ENCODE measurements around the gene ZNF311.
A peak's percentile ranks its signal among the peaks of the same experiment; 100 is the strongest.
"Not testable (repeated sequence)": the region's sequence is repeated elsewhere in the genome, so short reads cannot be mapped to it uniquely, and the experiment has no call there.

Gene ZNF311

DNA sequence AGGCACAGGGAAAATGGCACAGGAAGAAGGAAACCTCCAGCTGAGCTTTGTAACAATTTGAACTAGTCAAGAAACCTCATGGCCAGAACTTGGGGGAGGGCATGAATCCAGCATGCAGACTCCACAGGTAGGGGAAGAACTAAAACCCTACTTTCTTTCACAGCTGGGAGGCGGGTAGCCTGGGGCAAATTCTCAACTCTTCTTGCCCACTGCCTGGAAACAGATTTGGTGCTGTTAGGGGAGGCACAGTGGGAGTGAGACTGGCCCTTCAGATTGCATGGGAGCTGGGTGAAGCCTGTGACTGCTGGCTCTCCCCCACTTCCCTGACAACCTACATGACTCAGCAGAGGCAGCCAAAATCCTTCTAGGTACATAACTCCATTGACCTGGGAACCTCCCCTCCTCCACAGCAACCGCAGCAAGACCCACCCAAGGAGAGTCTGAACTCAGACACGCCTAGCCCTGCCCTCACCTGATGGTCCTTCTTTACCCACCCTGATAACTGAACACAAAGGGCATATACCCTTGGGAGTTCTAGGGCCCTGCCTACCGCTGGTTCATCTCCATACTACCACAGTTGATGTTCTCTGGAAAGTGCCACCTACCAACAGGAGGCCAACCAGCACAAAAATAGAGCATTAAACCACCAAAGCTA lies 44.1 kb downstream of the ZNF311 start:
- H3K4me1 ChIP-seq (ENCODE audit: control insufficient read depth, insufficient read depth, low read length): peaks cover 12% of the 10 kb centered on the region
- no peaks in the 10 kb centered on the region for H3K36me3 ChIP-seq (ENCODE audit: control insufficient read depth, insufficient read depth, low read length)
- no peak overlapping the region for H3K9ac ChIP-seq (ENCODE audit: low read length)
- no peaks in the 10 kb centered on the region for H3K27me3 ChIP-seq (ENCODE audit: control insufficient read depth, insufficient read depth, low read length)
- H3K9me3 ChIP-seq (ENCODE audit: control insufficient read depth, low read length): no peaks in the 10 kb centered on the region
- no peak overlapping the region for H3K4me3 ChIP-seq (ENCODE audit: low read length)

DNA sequence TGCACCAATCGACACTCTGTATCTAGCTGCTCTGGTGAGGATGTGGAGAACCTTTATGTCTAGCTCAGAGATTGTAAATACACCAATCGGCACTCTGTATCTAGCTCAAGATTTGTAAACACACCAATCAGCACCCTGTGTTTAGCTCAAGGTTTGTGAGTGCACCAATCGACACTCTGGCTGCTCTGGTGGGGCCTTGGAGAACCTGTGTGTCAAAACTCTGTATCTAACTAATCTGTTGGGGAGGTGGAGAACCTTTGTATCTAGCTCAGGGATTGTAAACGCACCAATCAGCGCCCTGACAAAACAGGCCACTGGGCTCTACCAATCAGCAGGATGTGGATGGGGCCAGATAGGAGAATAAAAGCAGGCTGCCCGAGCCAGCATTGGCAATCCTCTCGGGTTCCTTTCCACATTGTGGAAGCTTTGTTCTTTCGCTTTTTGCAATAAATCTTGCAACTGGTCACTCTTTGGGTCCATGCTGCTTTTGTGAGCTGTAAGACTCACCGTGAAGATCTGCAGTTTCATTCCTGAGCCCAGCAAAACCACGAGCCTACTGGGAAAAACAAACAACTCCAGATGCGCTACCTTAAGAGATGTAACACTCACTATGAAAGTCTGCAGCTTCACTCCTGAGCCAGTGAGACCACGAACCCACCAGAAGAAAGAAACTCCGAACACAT lies 46.4 kb downstream of the ZNF311 start:
- not testable (repeated sequence) for H3K27me3 ChIP-seq (ENCODE audit: control insufficient read depth, insufficient read depth, low read length)

DNA sequence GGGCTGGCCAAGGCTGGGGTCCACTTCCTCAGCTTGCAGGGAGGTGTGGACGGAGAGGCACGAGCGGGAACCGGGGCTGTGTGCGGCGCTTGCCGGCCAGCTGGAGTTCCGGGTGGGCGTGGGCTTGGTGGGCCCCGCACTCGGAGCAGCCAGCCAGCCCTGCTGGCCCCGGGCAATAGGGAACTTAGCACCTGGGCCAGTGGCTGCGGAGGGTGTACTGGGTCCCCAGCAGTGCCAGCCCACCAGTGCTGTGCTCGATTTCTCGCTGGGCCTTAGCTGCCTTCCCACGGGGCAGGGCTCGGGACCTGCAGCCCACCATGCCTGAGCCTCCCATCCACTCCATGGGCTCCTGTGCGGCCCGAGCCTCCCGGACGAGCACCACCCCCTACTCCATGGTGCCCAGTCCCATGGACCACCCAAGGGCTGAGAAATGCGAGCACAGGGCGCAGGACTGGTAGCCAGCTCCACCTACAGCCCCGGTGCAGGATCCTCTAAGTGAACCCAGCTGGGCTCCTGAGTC lies 47.3 kb downstream of the ZNF311 start:
- peaks cover 18% of the 10 kb centered on the region for H3K4me1 ChIP-seq (ENCODE audit: control insufficient read depth, insufficient read depth, low read length)
- not testable (repeated sequence) for H3K36me3 ChIP-seq (ENCODE audit: control insufficient read depth, insufficient read depth, low read length); H3K9ac ChIP-seq (ENCODE audit: low read length); H3K27me3 ChIP-seq (ENCODE audit: control insufficient read depth, insufficient read depth, low read length); H3K9me3 ChIP-seq (ENCODE audit: control insufficient read depth, low read length); H3K4me3 ChIP-seq (ENCODE audit: low read length)

More for the DNA sequence above, 46.4 kb downstream of the ZNF311 start:
- not testable (repeated sequence) for H3K36me3 ChIP-seq (ENCODE audit: control insufficient read depth, insufficient read depth, low read length); H3K9me3 ChIP-seq (ENCODE audit: control insufficient read depth, low read length); H3K4me3 ChIP-seq (ENCODE audit: low read length); H3K9ac ChIP-seq (ENCODE audit: low read length)
- H3K4me1 ChIP-seq (ENCODE audit: control insufficient read depth, insufficient read depth, low read length): peaks cover 16% of the 10 kb centered on the region

DNA sequence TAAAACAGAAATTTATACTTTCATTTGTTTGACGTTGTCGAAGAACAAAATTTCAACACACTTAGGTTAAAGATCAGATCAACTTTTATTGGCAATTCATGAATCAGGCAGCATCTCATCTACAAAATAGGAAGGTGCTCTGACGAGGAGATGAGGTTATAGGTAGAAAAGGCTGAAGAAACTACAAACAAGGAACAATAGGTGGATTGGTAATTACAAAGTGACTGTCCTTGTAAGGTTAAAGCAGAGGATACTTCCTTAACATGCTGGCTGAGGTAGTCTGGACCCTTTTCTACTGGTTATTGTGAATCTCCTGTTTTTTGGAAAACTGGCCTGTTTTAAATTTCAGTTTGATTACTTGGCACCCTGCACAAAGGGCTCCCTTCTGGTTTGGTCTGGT lies 48.8 kb downstream of the ZNF311 start:
- peaks cover 9% of the 10 kb centered on the region for H3K27me3 ChIP-seq (ENCODE audit: control insufficient read depth, insufficient read depth, low read length)
- H3K9ac ChIP-seq (ENCODE audit: low read length): no peak overlapping the region
- H3K4me3 ChIP-seq (ENCODE audit: low read length): no peak overlapping the region
- H3K36me3 ChIP-seq (ENCODE audit: control insufficient read depth, insufficient read depth, low read length): no peaks in the 10 kb centered on the region
- H3K9me3 ChIP-seq (ENCODE audit: control insufficient read depth, low read length): no peaks in the 10 kb centered on the region
- H3K4me1 ChIP-seq (ENCODE audit: control insufficient read depth, insufficient read depth, low read length): peaks cover 16% of the 10 kb centered on the region

DNA sequence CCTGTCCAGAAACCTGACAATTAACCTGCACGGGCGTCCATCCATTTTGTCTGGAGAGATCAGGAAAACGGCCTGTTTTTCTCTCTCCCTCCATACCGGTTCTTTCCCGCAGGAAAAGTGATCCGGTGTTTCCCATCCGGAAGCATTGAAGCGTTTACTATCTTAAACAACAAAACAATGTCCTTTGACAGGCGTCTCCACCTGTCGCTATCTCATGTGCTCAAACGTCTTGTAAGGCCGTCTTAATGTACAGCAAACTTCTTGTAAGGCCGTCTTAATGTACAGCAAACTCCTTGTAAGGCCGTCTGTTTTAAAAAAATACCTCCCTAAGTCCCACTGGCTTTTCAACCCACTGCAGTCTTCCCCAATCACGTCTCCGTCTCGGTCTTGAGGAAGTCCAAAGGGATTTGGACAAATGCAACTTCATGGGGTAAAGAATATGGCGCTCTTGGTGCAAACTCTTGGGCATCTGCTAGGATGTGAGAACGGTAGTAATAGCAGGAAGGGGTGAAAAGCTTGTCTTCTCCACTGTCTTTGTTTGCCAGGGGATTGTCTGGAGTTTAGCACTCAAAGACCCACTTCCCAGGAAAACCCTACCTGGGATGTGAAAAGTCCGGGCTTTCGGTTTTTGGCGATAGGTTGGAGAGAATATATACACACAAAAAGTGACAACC lies 51.4 kb downstream of the ZNF311 start:
- Histone ChIP-seq H3K27me3 (ENCODE audit: control insufficient read depth, insufficient read depth, low read length) (peaks cover 9% of the 10 kb centered on the region), H3K9ac (ENCODE audit: low read length) (no peak overlapping the region), H3K9me3 (ENCODE audit: control insufficient read depth, low read length) (no peaks in the 10 kb centered on the region), H3K36me3 (ENCODE audit: control insufficient read depth, insufficient read depth, low read length) (no peaks in the 10 kb centered on the region), H3K4me3 (ENCODE audit: low read length) (peak overlapping the region; percentile 63), H3K4me1 (ENCODE audit: control insufficient read depth, insufficient read depth, low read length) (peaks cover 6% of the 10 kb centered on the region)

DNA sequence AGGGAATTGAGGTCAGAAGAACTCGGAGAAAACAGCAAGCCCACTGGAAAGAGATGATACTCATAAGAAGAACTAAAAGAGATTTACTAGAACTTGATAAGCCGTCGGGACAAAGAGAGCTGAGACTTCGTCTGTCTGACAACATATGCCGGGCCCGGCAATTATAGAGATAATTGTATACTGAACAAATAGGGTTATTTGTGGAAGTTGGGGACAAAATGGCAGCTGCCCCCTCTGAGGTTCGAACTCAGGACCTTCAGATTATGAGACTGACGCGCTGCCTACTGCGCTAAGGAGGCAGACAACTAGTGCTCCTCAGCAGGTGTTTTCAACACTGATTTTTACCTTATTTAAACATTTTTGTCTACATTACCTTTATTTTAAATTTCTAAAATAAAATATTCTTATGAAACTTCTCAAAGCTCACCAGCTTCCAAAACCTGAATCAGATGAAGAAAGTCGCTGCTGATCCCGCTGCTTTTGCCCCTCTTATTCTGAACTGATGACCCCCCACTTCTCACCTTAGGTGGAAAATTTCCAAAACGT lies 52.0 kb downstream of the ZNF311 start:
- H3K36me3 ChIP-seq (ENCODE audit: control insufficient read depth, insufficient read depth, low read length): no peaks in the 10 kb centered on the region

DNA sequence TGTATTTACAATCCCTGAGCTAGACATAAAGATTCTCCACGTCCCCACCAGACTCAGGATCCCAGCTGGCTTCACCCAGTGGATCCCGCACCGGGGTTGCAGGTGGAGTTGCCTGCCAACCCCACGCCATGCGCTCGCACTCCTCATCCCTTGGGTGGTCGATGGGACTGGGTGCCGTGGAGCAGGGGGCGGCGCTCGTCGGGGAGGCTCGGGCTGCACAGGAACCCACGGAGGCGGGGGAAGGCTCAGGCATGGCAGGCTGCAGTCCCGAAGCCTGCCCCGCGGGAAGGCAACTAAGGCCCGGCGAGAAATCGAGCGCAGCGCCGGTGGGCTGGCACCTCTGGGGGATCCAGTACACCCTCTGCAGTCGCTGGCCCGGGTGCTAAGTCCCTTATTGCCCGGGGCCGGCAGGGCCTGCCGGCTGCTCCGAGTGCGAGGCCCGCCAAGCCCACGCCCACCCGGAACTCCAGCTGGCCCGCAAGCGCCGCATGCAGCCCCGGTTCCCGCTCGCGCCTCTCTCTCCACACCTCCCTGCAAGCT lies 55.4 kb downstream of the ZNF311 start:
- H3K9ac ChIP-seq (ENCODE audit: low read length); H3K4me3 ChIP-seq (ENCODE audit: low read length); H3K9me3 ChIP-seq (ENCODE audit: control insufficient read depth, low read length); H3K27me3 ChIP-seq (ENCODE audit: control insufficient read depth, insufficient read depth, low read length); H3K36me3 ChIP-seq (ENCODE audit: control insufficient read depth, insufficient read depth, low read length): not testable (repeated sequence)
- H3K4me1 ChIP-seq (ENCODE audit: control insufficient read depth, insufficient read depth, low read length): peaks cover 19% of the 10 kb centered on the region

More for the DNA sequence above, 52.0 kb downstream of the ZNF311 start:
- Histone ChIP-seq H3K9me3 (ENCODE audit: control insufficient read depth, low read length) (no peaks in the 10 kb centered on the region), H3K9ac (ENCODE audit: low read length) (no peak overlapping the region), H3K4me3 (ENCODE audit: low read length) (peak overlapping the region; percentile 63), H3K4me1 (ENCODE audit: control insufficient read depth, insufficient read depth, low read length) (peaks cover 8% of the 10 kb centered on the region), H3K27me3 (ENCODE audit: control insufficient read depth, insufficient read depth, low read length) (peaks cover 9% of the 10 kb centered on the region)

DNA sequence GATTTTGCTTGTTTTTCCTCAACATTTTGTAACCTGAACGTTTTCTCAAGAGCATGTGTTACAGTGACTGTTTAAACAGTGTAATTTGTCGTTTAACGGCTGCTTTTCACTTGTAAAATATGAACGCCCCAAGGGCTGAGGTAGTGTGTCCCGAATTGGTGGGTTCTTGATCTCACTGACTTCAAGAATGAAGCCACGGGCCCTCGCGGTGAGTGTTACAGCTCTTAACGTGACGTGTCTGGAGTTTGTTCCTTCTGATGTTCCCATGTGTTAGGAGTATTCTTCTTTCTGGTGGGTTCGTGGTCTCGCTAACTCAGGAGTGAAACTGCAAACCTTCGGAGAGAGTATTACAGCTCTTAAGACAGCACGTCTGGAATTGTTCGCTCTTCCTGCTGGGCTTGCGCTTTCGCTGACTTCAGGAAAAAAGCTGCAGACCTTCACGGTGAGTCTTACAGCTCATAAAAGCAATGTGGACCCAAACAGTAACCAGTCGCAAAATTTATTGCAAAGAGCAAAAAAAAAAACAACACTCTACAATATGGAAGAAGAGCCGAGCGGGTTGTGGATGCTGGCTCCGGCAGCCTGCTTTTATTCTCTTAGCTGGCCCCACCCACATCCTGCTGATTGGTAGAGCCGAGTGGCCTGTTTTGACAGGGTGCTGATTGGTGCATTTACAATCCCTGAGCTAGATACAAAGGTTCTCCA lies 56.2 kb downstream of the ZNF311 start:
- Histone ChIP-seq H3K9me3 (ENCODE audit: control insufficient read depth, low read length) (no peaks in the 10 kb centered on the region), H3K9ac (ENCODE audit: low read length) (no peak overlapping the region), H3K4me3 (ENCODE audit: low read length) (no peak overlapping the region), H3K27me3 (ENCODE audit: control insufficient read depth, insufficient read depth, low read length) (peaks cover 5% of the 10 kb centered on the region), H3K36me3 (ENCODE audit: control insufficient read depth, insufficient read depth, low read length) (no peaks in the 10 kb centered on the region), H3K4me1 (ENCODE audit: control insufficient read depth, insufficient read depth, low read length) (peaks cover 17% of the 10 kb centered on the region)

DNA sequence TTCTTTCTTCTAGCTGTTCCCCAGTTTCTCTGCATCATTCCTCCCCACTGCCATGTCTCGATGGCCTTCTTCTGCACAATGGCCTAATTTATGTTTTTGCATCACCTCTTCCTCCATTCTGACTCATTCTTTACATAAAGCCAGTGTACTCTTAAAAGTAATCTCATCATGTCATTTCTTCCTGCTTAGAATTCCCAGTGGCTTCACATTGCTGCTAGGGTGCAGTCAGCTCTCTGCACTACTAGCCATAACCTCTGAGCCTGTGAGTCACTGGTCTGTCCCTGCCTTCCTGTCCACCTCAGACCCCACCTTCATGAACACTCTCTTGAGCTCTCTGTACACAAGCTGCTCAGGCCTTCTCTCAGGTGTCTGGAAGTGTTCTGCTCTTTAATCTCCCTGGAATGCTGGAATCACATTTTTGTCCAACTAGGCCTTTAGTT lies 57.3 kb downstream of the ZNF311 start:
- Histone ChIP-seq H3K9me3 (ENCODE audit: control insufficient read depth, low read length) (no peaks in the 10 kb centered on the region), H3K4me3 (ENCODE audit: low read length) (no peak overlapping the region), H3K9ac (ENCODE audit: low read length) (no peak overlapping the region), H3K36me3 (ENCODE audit: control insufficient read depth, insufficient read depth, low read length) (no peaks in the 10 kb centered on the region), H3K27me3 (ENCODE audit: control insufficient read depth, insufficient read depth, low read length) (peaks cover 3% of the 10 kb centered on the region), H3K4me1 (ENCODE audit: control insufficient read depth, insufficient read depth, low read length) (peaks cover 13% of the 10 kb centered on the region)

DNA sequence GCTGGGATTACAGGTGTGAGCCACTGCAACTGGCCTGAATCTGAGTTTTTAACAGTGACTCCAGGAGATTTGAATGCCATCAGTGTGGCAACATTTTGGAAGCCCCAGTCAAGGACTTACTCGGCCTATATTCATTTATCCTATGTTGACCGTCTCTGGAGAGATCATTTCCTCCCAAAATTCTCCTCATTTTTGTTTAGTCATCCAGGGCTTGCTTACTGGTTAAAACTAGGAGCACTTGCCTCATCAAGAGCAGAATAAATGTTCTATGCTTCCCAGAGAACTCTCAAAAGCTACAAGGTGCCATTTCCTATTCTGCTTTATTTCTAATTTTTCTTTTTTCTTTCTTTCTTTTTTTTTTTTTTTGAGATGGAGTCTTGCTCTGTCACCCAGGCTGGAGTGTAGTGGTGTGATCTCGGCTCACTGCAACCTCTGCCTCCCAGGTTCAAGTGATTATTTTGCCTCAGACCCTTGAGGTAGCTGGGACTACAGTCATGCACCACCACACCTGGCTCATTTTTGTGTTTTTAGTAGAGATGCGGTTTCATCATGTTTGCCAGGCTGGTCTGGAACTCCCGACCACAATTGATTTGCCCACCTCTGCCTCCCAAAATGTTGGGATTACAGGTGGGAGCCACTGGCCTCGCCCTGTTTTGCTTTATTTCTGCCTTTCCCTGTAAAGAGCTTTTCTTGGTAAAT lies 57.9 kb downstream of the ZNF311 start:
- peaks cover 13% of the 10 kb centered on the region for H3K4me1 ChIP-seq (ENCODE audit: control insufficient read depth, insufficient read depth, low read length)
- H3K9me3 ChIP-seq (ENCODE audit: control insufficient read depth, low read length): no peaks in the 10 kb centered on the region
- peaks cover under 1% of the 10 kb centered on the region for H3K27me3 ChIP-seq (ENCODE audit: control insufficient read depth, insufficient read depth, low read length)
- H3K9ac ChIP-seq (ENCODE audit: low read length): no peak overlapping the region
- no peaks in the 10 kb centered on the region for H3K36me3 ChIP-seq (ENCODE audit: control insufficient read depth, insufficient read depth, low read length)
- H3K4me3 ChIP-seq (ENCODE audit: low read length): no peak overlapping the region

DNA sequence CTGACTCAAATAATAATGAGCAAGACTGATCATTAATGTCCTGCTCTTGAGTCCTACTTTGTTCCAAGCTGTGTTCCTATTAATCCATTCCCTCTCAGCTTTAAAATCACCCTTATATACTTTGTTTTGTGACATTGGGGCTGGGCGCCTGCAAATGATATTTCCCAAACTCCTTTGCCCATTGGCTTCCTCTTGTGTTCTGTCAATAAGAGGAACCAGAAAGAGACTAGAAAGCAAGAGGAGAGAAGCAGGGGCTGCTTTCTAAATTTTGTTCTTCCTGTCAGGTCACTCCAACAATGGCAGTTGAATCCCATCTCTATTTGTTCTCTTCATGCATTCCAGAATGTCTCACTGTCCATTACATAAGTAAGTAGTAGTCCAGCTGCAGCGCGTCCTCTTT lies 59.8 kb downstream of the ZNF311 start:
- Histone ChIP-seq H3K9ac (ENCODE audit: low read length) (no peak overlapping the region), H3K4me3 (ENCODE audit: low read length) (no peak overlapping the region), H3K4me1 (ENCODE audit: control insufficient read depth, insufficient read depth, low read length) (peaks cover 15% of the 10 kb centered on the region), H3K36me3 (ENCODE audit: control insufficient read depth, insufficient read depth, low read length) (no peaks in the 10 kb centered on the region), H3K27me3 (ENCODE audit: control insufficient read depth, insufficient read depth, low read length) (no peaks in the 10 kb centered on the region), H3K9me3 (ENCODE audit: control insufficient read depth, low read length) (no peaks in the 10 kb centered on the region)

Data from mucosa of stomach (tissue), 1 donor.